ENCODE data around the gene BRSK1. TPM values are rescaled to one million over a fixed set of nuclear protein-coding genes. Genes with fewer than 3 reads are reported as not detected.

Gene BRSK1
- total RNA-seq, 1 donor from 2014 or later = 1.3 TPM

GRCh38 chr19:55306712-55307111 is 22.9 kb downstream of the BRSK1 start:
- ATAC-seq = no peak
- Histone ChIP-seq H3K36me3 (no peaks in the 10 kb centered on the region), H3K4me1 (peaks cover 3% of the 10 kb centered on the region), H3K4me3 (no peak overlapping the region), H3K9me3 (no peaks in the 10 kb centered on the region), H3K27ac (no peak overlapping the region), H3K27me3 (no peaks in the 10 kb centered on the region)
- DNase-seq = no peak
- intact Hi-C loops (cut with DNase I) = no loop called here
- no peak for TF ChIP-seq CTCF (IDR thresholded peaks at IDR 0.05)

- no peak overlapping the region for H3K27ac ChIP-seq
- no peaks in the 10 kb centered on the region for H3K27me3 ChIP-seq
- ATAC-seq (no peak), DNase-seq (no peak)
- no peak for TF ChIP-seq CTCF (IDR thresholded peaks at IDR 0.05)
- H3K4me1 ChIP-seq = no peaks in the 10 kb centered on the region
- no peaks in the 10 kb centered on the region for H3K9me3 ChIP-seq
- intact Hi-C loops (cut with DNase I) = no loop called here
- no peaks in the 10 kb centered on the region for H3K36me3 ChIP-seq
- no peak overlapping the region for H3K4me3 ChIP-seq
Measured at GRCh38 chr19:55308281-55308680, 24.5 kb downstream of the BRSK1 start.

- no peaks in the 10 kb centered on the region for H3K27me3 ChIP-seq
- no peak overlapping the region for H3K4me3 ChIP-seq
- H3K36me3 ChIP-seq = no peaks in the 10 kb centered on the region
- ATAC-seq (no peak), DNase-seq (no peak)
- H3K27ac ChIP-seq = no peak overlapping the region
- H3K4me1 ChIP-seq = no peaks in the 10 kb centered on the region
- TF ChIP-seq CTCF (IDR thresholded peaks at IDR 0.05) = no peak
- intact Hi-C loops (cut with DNase I) = no loop called here
- H3K9me3 ChIP-seq = no peaks in the 10 kb centered on the region
Measured at GRCh38 chr19:55309448-55309847, 25.7 kb downstream of the BRSK1 start.

- intact Hi-C loops (cut with DNase I) = no loop called here
- Histone ChIP-seq H3K36me3 (no peaks in the 10 kb centered on the region), H3K9me3 (no peaks in the 10 kb centered on the region), H3K4me3 (no peak overlapping the region), H3K27ac (no peak overlapping the region), H3K4me1 (no peaks in the 10 kb centered on the region), H3K27me3 (no peaks in the 10 kb centered on the region)
- DNase-seq = no peak
- TF ChIP-seq CTCF (IDR thresholded peaks at IDR 0.05) = no peak
- no peak for ATAC-seq
Measured at GRCh38 chr19:55310498-55310897, 26.7 kb downstream of the BRSK1 start.

GRCh38 chr19:55311397-55311796 is 27.6 kb downstream of the BRSK1 start:
- no peaks in the 10 kb centered on the region for H3K4me1 ChIP-seq
- H3K9me3 ChIP-seq = no peaks in the 10 kb centered on the region
- intact Hi-C loops (cut with DNase I) = no loop called here
- H3K4me3 ChIP-seq = no peak overlapping the region
- DNase-seq (no peak), ATAC-seq (no peak)
- no peak overlapping the region for H3K27ac ChIP-seq
- no peak for TF ChIP-seq CTCF (IDR thresholded peaks at IDR 0.05)
- no peaks in the 10 kb centered on the region for H3K36me3 ChIP-seq
- H3K27me3 ChIP-seq = no peaks in the 10 kb centered on the region

GRCh38 chr19:55311797-55312196 is 28.0 kb downstream of the BRSK1 start:
- ATAC-seq (no peak), DNase-seq (no peak)
- no peak overlapping the region for H3K4me3 ChIP-seq
- intact Hi-C loops (cut with DNase I) = no loop called here
- no peaks in the 10 kb centered on the region for H3K27me3 ChIP-seq
- no peaks in the 10 kb centered on the region for H3K36me3 ChIP-seq
- no peak overlapping the region for H3K27ac ChIP-seq
- H3K9me3 ChIP-seq = no peaks in the 10 kb centered on the region
- no peak for TF ChIP-seq CTCF (IDR thresholded peaks at IDR 0.05)
- no peaks in the 10 kb centered on the region for H3K4me1 ChIP-seq
